Measurements from ENCODE around the gene SKI. TPM values are rescaled to one million over a fixed set of nuclear protein-coding genes. Genes with fewer than 3 reads are reported as not detected.

SKI gene
- total and polyA plus RNA-seq, 2 of the 8 experiments (the other 6 are each of a cell fraction or from before 2014, with no cell fraction given) = 8.3 to 87.6 TPM

DNA sequence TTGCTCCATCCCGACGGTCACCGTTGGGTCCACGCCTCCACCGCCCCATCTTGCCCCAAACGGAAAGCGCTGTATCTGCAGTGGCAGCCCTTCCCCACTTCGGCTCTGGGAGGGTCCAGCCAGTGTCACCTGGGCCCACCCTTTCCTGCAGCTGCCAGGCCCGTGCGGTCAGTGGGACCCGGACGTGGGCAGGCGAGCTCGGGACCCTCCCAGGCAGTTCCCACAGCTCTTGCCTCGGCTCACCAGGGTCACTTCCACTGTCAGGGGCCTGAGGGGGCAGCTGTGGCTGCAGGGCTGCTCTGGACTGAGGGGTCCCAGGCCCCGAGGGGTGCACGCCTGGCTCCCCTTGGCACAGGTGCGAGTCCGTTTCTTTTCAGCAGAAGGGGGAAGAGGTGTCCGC is 80.7 kb downstream of the SKI start:
- Histone ChIP-seq H3K27me3 (replicated peaks in 1 of 4; ENCODE audit: control insufficient read depth in 3 of 4, extremely low read depth in 1 of 4, insufficient read depth in 3 of 4, low read length in 3 of 4) (no peaks in the 10 kb centered on the region), H3K23me2 (ENCODE audit: low read depth, low read length) (no peaks in the 10 kb centered on the region; the same call in 1 of the 2 replicates), H3K4me1 (replicated peaks in 1 of 4; ENCODE audit: control insufficient read depth in 3 of 4, insufficient read depth in 4 of 4, low read length in 3 of 4) (peaks cover 4 to 23% (median 13%) of the 10 kb centered on the region in 4 experiments), H4K5ac (ENCODE audit: insufficient read length, low read depth, low read length) (no peak overlapping the region), H2BK20ac (ENCODE audit: low read length) (no peak overlapping the region), H3K4me2 (ENCODE audit: insufficient read depth in 1 of 2, low read depth in 2 of 2, low read length in 2 of 2) (no peak overlapping the region), H4K8ac (ENCODE audit: extremely low read depth, insufficient read depth, low read length) (no peak overlapping the region), H3K23ac (ENCODE audit: insufficient read length) (no peak overlapping the region), H2AFZ (ENCODE audit: low read length) (no peak overlapping the region), H4K20me1 (replicated peaks in 1 of 2; ENCODE audit: control insufficient read depth in 1 of 2, insufficient read depth in 2 of 2, low read length in 2 of 2) (peaks cover 5 to 6% of the 10 kb centered on the region in 2 experiments), H3K27ac (ENCODE audit: low read depth, low read length) (0 out of 2 replicates have a peak overlapping the region, but pooled peaks have one; percentile 29), H2BK12ac (ENCODE audit: low read depth, low read length) (no peak overlapping the region), H3K4me3 (ENCODE audit: extremely low read depth in 1 of 4, insufficient read depth in 2 of 4, low read depth in 3 of 4, low read length in 4 of 4) (no peak overlapping the region), H2BK15ac (ENCODE audit: low read length) (no peak overlapping the region), H3K18ac (ENCODE audit: extremely low read depth, low read length) (no peak overlapping the region), H3K9ac (replicated peaks in 1 of 4; ENCODE audit: extremely low read depth in 1 of 4, low read depth in 3 of 4, low read length in 3 of 4) (no peak overlapping the region), H3K79me2 (ENCODE audit: control insufficient read depth in 1 of 2, insufficient read depth in 2 of 2, low read length in 2 of 2) (no peaks in the 10 kb centered on the region; a peak in 1 of 4 replicates), H3K79me1 (ENCODE audit: low read depth, low read length) (peaks cover 3% of the 10 kb centered on the region), H3K9me3 (ENCODE audit: insufficient read depth in 2 of 2, low read depth in 1 of 2, low read length in 1 of 2) (no peaks in the 10 kb centered on the region), H2BK120ac (replicated peaks; ENCODE audit: low read depth, low read length) (no peak overlapping the region), H3K56ac (replicated peaks; ENCODE audit: insufficient read length, low read depth, low read length) (no peak overlapping the region), H2AK5ac (ENCODE audit: low read depth, low read length) (no peak overlapping the region), H3K36me3 (ENCODE audit: control insufficient read depth in 2 of 4, insufficient read depth in 4 of 4, low read length in 3 of 4) (peaks cover 6 to 44% (median 27%) of the 10 kb centered on the region in 4 experiments; a peak in 6 of 8 replicates), H3K4ac (replicated peaks; ENCODE audit: insufficient read length, low read depth, low read length) (no peak overlapping the region), H3K14ac (ENCODE audit: insufficient read length) (no peak overlapping the region), H2BK5ac (ENCODE audit: low read depth, low read length) (no peak overlapping the region), H4K91ac (replicated peaks; ENCODE audit: insufficient read length, low read length) (no peak overlapping the region)
- POLR2A ChIA-PET (ENCODE audit: partially characterized antibody) = interaction anchor here (1.1 to 1.5 kb wide), 2 partner anchors 76 to 118 kb away, joined by 3 to 5 read pairs; no protein-coding TSS in a partner anchor
- WGBS, 2 experiments (ENCODE audit: extremely low coverage in 1 of 2, insufficient coverage in 1 of 2, insufficient read length in 1 of 2, insufficient replicate concordance in 2 of 2, low coverage in 1 of 2, low lambda C conversion rate in 2 of 2, missing lambda C conversion rate in 1 of 2) = 95% methylated on average over 17 of the region's 20 CpGs; no CpG with 5 or more reads in 1 of the 2 experiments
- CTCF ChIA-PET (ENCODE audit: partially characterized antibody) = interaction anchor here (0.8 to 2.0 kb wide), 5 partner anchors 35 to 114 kb away, joined by 4 to 7 read pairs (median 4); partner anchors contain the start of gene FAAP20
- DNase-seq (ENCODE audit: low read depth in 1 of 2, low spot score in 2 of 2) (no peak), FAIRE-seq (no peak)
- TF ChIP-seq NANOG (IDR thresholded peaks at IDR 0.05; ENCODE audit: insufficient read depth, low read depth, low read length, poor library complexity, severe bottlenecking) (no peak), RNF2 (IDR thresholded peaks at IDR 0.05; ENCODE audit: borderline replicate concordance, low read depth, low read length, missing control alignments, poor library complexity, severe bottlenecking) (no peak), HDAC6 (IDR thresholded peaks at IDR 0.05; ENCODE audit: low read depth, low read length) (no peak)

All from H1 (cell line).